Measurements from ENCODE around the gene FTCD.

DNA sequence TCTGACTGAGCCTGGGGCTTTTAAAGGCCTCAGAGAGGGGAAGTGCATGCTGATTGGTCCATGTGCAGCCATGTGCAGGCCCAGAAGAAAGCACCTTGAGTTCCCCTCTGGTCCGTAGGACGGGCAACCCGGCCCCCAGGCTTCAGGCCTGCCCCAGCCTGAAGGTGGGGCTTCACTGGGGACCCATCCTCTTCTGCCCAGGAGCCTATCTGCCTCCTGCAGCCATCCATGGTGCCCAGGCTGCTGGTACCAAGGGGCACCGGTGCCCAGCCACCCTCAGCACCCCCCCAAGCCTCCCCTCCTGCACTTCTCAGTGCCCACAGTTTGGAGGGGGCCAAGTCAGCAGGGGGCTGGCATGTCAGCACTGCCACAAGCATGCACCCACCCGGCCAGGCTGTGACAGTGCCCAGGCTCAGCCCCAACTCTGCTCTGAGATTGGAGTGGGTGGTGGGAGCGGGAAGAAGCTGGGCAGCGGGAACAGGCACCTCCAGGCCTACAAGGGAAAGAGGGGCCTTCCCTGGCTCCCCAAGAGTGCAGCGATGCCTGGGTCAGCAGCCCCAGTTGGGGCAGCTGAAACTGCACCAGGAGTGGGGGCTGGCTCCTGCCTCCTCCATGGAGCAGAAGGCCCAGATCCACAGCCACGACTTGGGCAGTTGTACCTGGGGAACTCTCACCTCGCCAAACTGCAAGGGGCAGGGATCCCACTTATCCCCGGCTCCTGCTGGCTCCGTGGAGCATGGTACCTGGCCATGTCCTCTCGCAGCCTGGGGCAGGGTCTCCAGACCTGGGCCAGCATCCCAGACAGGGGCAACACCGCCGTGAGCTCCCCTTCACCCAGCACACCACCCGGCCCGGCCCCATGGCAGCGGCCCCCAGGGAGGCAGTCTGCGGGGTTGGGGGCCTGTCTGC lies 45.8 kb downstream of the FTCD start:
- TF ChIP-seq, protein P1, sequence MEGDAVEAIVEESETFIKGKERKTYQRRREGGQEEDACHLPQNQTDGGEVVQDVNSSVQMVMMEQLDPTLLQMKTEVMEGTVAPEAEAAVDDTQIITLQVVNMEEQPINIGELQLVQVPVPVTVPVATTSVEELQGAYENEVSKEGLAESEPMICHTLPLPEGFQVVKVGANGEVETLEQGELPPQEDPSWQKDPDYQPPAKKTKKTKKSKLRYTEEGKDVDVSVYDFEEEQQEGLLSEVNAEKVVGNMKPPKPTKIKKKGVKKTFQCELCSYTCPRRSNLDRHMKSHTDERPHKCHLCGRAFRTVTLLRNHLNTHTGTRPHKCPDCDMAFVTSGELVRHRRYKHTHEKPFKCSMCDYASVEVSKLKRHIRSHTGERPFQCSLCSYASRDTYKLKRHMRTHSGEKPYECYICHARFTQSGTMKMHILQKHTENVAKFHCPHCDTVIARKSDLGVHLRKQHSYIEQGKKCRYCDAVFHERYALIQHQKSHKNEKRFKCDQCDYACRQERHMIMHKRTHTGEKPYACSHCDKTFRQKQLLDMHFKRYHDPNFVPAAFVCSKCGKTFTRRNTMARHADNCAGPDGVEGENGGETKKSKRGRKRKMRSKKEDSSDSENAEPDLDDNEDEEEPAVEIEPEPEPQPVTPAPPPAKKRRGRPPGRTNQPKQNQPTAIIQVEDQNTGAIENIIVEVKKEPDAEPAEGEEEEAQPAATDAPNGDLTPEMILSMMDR (IDR thresholded peaks at IDR 0.05 in 8 of 11, conservative IDR thresholded peaks at IDR 0.05 in 3 of 11) = no peak
- TF ChIP-seq POLR2AphosphoS5 (IDR thresholded peaks at IDR 0.05) = no peak
